Ectodermal cell (in vitro differentiated cells): ENCODE results near the gene OBSCN. TPM values are rescaled to one million over a fixed set of nuclear protein-coding genes. Genes with fewer than 3 reads are reported as not detected.
A peak's percentile ranks its signal among the peaks of the same experiment; 100 is the strongest.

Source experiments
- H3K27ac ChIP-seq: 2 replicates; pipeline ENCODE4 v1.7.0; 2013; ENCODE audit warnings: mild to moderate bottlenecking, low read depth, low read length; ENCODE audit not compliant: insufficient read depth, poor library complexity, severe bottlenecking
- H3K27me3 ChIP-seq: 2 replicates; pipeline ENCODE4 v1.7.0; 2013; ENCODE audit warnings: mild to moderate bottlenecking, low read length; ENCODE audit not compliant: insufficient read depth, control insufficient read depth, poor library complexity, severe bottlenecking
- H3K36me3 ChIP-seq: one replicate; pipeline ENCODE4 v1.7.0; 2013; ENCODE audit warnings: low read length; ENCODE audit not compliant: control insufficient read depth, insufficient read depth
- H3K4me1 ChIP-seq: one replicate; pipeline ENCODE4 v1.7.0; 2013; ENCODE audit warnings: low read length; ENCODE audit not compliant: control insufficient read depth, insufficient read depth
- H3K4me3 ChIP-seq: 2 replicates; pipeline ENCODE4 v1.7.0; 2013; ENCODE audit warnings: low read depth, low read length, control low read depth; ENCODE audit not compliant: insufficient read depth
- H3K9me3 ChIP-seq: 2 replicates; pipeline ENCODE4 v1.7.0; 2013; ENCODE audit warnings: mild to moderate bottlenecking, low read length, moderate library complexity; ENCODE audit not compliant: control insufficient read depth
- WGBS, 2 experiments: methylation state at CpG; one replicate each; pipeline ENCODE4 v1.1.7; 2013; ENCODE audit warnings: missing lambda C conversion rate in 2 of 2; 5-methylcytosine and 5-hydroxymethylcytosine counted together
- polyA plus RNA-seq, 4 experiments: library from polyadenylated mRNA; stranded (reverse); fragments of 50-300 nt; gene quantifications; one replicate each; pipeline ENCODE4 v1.2.3, GENCODE V29; 2013

The OBSCN gene
- polyA plus RNA-seq (2013, experiment 1 of 4) = 18.2 TPM
- polyA plus RNA-seq (2013, experiment 2 of 4) = 30.8 TPM
- 19.0 TPM for polyA plus RNA-seq (2013, experiment 3 of 4)
- polyA plus RNA-seq (2013, experiment 4 of 4) = 32.0 TPM

GRCh38 chr1:228207851-228208821 is at the start of gene OBSCN:
OBSCN (plus strand) TSS chr1:228208044; CDS start chr1:228211784, 3,740 bp downstream.
- Histone ChIP-seq H3K27ac (no peak within 1 kb of the TSS), H3K36me3 (no peaks in the 10 kb centered on the region), H3K9me3 (no peaks in the 10 kb centered on the region), H3K27me3 (no peaks in the 10 kb centered on the region), H3K4me1 (peaks cover 28% of the 10 kb centered on the region), H3K4me3 (no peak within 1 kb of the TSS)
- WGBS, 2 experiments = 64 to 68% methylated on average over 30 of the region's 30 CpGs

DNA sequence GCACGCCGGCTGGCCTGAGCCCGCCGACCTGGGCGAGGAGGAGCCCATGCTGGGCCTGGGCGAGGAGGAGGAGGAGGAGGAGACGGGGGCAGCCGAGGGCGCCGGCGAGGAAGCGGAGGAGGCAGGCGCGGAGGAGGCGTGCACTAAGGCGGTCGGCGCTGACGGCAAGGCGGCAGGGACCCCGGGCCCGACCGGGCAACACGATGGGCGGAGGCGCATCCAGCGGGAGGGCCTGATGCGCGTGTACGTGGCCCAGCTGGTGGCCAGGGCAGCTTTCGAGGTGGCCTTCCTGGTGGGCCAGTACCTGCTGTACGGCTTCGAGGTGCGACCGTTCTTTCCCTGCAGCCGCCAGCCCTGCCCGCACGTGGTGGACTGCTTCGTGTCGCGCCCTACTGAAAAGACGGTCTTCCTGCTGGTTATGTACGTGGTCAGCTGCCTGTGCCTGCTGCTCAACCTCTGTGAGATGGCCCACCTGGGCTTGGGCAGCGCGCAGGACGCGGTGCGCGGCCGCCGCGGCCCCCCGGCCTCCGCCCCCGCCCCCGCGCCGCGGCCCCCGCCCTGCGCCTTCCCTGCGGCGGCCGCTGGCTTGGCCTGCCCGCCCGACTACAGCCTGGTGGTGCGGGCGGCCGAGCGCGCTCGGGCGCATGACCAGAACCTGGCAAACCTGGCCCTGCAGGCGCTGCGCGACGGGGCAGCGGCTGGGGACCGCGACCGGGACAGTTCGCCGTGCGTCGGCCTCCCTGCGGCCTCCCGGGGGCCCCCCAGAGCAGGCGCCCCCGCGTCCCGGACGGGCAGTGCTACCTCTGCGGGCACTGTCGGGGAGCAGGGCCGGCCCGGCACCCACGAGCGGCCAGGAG is 49.5 kb upstream of the OBSCN start:
- WGBS, 2 experiments = 85% methylated on average over 98 of the region's 98 CpGs

GRCh38 chr1:228159008-228159665 is 48.7 kb upstream of the OBSCN start:
- no peaks in the 10 kb centered on the region for H3K36me3 ChIP-seq
- peaks cover 28% of the 10 kb centered on the region for H3K27me3 ChIP-seq
- H3K4me1 ChIP-seq = peaks cover 11% of the 10 kb centered on the region
- WGBS, 2 experiments = 93 to 94% methylated on average over 14 of the region's 14 CpGs
- H3K9me3 ChIP-seq = no peaks in the 10 kb centered on the region
- H3K27ac ChIP-seq = no peak overlapping the region
- no peak overlapping the region for H3K4me3 ChIP-seq

More for the DNA sequence above, 49.5 kb upstream of the OBSCN start:
- Histone ChIP-seq H3K4me1 (peaks cover 11% of the 10 kb centered on the region), H3K27ac (no peak overlapping the region), H3K36me3 (no peaks in the 10 kb centered on the region), H3K4me3 (no peak overlapping the region), H3K27me3 (peaks cover 28% of the 10 kb centered on the region), H3K9me3 (no peaks in the 10 kb centered on the region)

- H3K36me3 ChIP-seq = no peaks in the 10 kb centered on the region
- H3K4me3 ChIP-seq = no peak overlapping the region
- peaks cover 11% of the 10 kb centered on the region for H3K4me1 ChIP-seq
- no peaks in the 10 kb centered on the region for H3K9me3 ChIP-seq
- H3K27me3 ChIP-seq = peaks cover 28% of the 10 kb centered on the region
- WGBS, 2 experiments = 88% methylated on average over 15 of the region's 15 CpGs
- H3K27ac ChIP-seq = no peak overlapping the region
Observed at GRCh38 chr1:228160201-228160761, 47.6 kb upstream of the OBSCN start.

DNA sequence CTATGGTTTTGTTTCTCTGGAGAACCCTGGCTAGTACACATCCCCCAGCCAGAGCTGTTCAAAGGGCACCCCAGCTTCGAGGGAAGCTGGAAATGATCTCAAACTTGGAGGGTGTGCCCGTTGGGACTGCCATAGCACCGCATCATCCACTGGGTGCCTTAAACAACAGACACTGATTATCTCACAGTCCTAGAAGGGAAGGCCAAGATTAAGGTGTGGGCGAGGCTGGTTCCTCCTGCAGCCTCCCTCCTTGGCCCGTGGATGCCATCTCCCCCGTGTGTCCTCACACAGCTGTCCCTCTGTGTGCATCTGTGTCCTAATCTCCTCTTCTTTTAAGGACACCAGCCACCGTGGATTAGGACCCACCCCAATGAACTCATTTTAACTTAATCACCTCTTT is 46.5 kb upstream of the OBSCN start:
- H3K27me3 ChIP-seq = peaks cover 28% of the 10 kb centered on the region
- no peaks in the 10 kb centered on the region for H3K9me3 ChIP-seq
- peak overlapping the region; percentile 50 for H3K27ac ChIP-seq
- peaks cover 11% of the 10 kb centered on the region for H3K4me1 ChIP-seq
- H3K4me3 ChIP-seq = no peak overlapping the region
- no peaks in the 10 kb centered on the region for H3K36me3 ChIP-seq
- WGBS, 2 experiments = 78 to 80% methylated on average over 6 of the region's 7 CpGs

GRCh38 chr1:228161866-228162265 is 46.0 kb upstream of the OBSCN start:
- no peaks in the 10 kb centered on the region for H3K9me3 ChIP-seq
- H3K4me1 ChIP-seq = peaks cover 11% of the 10 kb centered on the region
- H3K27me3 ChIP-seq = peaks cover 28% of the 10 kb centered on the region
- no peaks in the 10 kb centered on the region for H3K36me3 ChIP-seq
- H3K4me3 ChIP-seq = no peak overlapping the region
- H3K27ac ChIP-seq = peak overlapping the region; percentile 50
- WGBS, 2 experiments = 89 to 92% methylated on average over 9 of the region's 9 CpGs

- Histone ChIP-seq H3K4me1 (peaks cover 11% of the 10 kb centered on the region), H3K27me3 (peaks cover 28% of the 10 kb centered on the region), H3K27ac (no peak overlapping the region), H3K36me3 (no peaks in the 10 kb centered on the region), H3K9me3 (no peaks in the 10 kb centered on the region), H3K4me3 (no peak overlapping the region)
- WGBS, 2 experiments = 70 to 72% methylated on average over 14 of the region's 14 CpGs
Observed at GRCh38 chr1:228162286-228163006, 45.4 kb upstream of the OBSCN start.

- H3K4me3 ChIP-seq = no peak overlapping the region
- peaks cover 26% of the 10 kb centered on the region for H3K27me3 ChIP-seq
- no peaks in the 10 kb centered on the region for H3K9me3 ChIP-seq
- WGBS, 2 experiments = 89 to 91% methylated on average over 30 of the region's 30 CpGs
- no peak overlapping the region for H3K27ac ChIP-seq
- H3K4me1 ChIP-seq = peaks cover 11% of the 10 kb centered on the region
- no peaks in the 10 kb centered on the region for H3K36me3 ChIP-seq
Observed at GRCh38 chr1:228163007-228163753, 44.7 kb upstream of the OBSCN start.
